ENCODE results near the gene SYS1.

SYS1 gene

GRCh38 chr20:45362804-45363610, at the start of gene SYS1:
Gene SYS1, plus strand, starts transcription at chr20:45363156. Its CDS starts 376 bp downstream, at chr20:45363532.
- peak; percentile 98 for DNase-seq

DNA sequence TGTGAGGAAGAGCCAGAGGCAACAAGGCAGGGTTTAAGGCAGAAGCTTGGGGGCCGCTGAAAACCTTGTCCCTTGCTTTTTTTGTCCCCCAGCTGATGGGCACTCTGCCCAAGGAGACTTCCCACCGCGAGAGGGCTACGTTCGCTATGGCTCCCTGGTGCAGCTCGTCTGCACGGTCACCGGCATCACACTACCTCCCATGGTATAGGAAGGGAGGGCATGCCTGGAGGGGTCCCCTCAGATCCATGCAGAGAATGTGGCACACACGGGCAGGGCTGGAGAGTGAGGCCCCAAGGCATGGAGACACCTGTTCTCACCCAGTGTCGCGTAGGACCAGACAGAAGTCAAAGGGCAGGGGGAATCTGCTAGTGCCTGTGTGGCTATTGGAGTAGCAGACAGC, 49.0 kb upstream of the SYS1 start:
- no peak for DNase-seq

GRCh38 chr20:45315672-45316071, 47.3 kb upstream of the SYS1 start:
- no peak for DNase-seq

DNA sequence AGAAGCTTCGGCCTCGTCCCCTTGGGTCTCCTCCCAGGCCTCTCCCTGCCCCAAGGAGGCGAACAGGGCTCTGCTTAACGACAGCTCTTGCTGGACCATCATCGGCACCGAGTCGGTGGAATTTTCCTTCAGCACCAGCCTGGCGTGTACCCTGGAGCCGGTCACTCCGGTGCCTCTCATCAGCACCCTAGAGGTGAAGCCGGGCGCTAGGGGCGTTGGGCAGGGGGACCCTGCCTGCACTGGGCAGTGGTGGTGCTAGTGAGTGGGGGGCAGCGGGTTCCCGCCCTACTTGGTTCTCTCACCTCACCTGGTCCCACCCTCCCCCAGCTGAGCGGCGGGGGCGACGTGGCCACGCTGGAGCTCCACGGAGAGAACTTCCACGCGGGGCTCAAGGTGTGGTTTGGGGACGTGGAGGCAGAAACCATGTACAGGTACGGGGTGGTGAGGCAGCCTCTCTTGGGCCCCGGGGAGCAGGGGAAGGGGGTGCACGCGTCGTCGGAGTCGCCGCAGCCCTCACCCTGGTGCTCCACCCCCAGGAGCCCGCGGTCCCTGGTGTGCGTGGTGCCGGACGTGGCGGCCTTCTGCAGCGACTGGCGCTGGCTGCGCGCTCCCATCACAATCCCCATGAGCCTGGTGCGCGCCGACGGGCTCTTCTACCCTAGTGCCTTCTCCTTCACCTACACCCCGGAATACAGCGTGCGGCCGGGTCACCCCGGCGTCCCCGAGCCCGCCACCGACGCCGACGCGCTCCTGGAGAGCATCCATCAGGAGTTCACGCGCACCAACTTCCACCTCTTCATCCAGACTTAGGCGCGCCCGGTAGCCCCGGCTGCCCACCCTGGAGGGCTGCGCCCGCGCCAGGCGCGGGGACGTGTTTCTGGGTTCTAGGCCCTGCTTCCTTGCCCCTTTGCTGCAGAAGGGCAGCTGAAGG, 46.5 kb upstream of the SYS1 start:
- DNase-seq: no peak

GRCh38 chr20:45317826-45318225, 45.1 kb upstream of the SYS1 start:
- no peak for DNase-seq

DNA sequence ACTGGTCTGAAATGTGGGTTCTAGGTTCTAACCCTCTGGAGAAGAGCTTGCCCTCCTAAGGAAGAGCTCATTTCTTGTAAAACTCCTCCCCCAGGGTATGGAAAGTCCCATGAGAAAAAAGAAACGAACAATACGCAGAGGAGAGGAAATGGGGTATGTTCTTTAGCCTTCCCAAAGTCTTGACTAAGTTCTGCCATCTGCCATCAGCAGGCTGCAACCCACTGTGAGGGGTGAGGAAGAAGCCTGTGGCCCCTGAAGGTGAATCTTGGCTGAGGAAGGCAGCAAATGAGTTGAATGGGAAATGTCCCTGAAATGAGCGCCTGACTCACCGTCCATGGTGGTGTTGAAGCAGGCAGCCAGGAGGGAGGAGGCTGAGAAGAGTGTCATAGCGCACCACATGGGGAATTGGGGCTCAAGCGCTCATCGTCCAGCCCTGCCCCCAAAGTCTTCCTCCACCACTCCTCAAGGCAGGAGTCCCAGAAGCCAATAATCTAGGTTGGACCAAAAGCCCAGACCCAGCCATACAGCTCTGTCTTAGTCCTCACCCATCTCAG, 44.5 kb upstream of the SYS1 start:
- no peak for DNase-seq

- DNase-seq: no peak
Measured at GRCh38 chr20:45318948-45319347, 44.0 kb upstream of the SYS1 start.

- DNase-seq: peak; percentile 62
Measured at GRCh38 chr20:45320948-45321595, 41.9 kb upstream of the SYS1 start.

GRCh38 chr20:45322952-45323383, 40.0 kb upstream of the SYS1 start:
- DNase-seq: peak; percentile 88

- DNase-seq: no peak
Measured at GRCh38 chr20:45323731-45324130, 39.2 kb upstream of the SYS1 start.

- no peak for DNase-seq
Measured at GRCh38 chr20:45325371-45325770, 37.6 kb upstream of the SYS1 start.

DNA sequence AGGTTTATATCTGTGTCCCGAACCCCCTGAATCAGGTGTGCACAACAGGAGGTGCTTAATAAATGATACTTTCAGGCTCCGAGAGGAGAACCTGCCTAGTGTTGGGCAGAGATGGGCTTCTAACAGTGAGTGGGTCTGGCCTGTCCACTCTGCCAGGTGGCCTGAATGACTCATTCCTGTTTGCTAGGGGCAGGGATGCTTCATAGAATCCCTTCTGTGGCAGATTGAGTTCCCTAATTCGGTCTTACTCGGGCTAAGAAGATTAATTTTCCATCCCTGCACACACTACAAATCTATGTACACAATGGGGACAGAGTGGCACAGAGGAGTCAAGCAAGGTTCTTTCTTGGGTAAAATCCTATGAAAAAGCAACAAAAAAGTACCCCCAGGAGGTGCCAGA, 34.5 kb upstream of the SYS1 start:
- DNase-seq: no peak

DNA sequence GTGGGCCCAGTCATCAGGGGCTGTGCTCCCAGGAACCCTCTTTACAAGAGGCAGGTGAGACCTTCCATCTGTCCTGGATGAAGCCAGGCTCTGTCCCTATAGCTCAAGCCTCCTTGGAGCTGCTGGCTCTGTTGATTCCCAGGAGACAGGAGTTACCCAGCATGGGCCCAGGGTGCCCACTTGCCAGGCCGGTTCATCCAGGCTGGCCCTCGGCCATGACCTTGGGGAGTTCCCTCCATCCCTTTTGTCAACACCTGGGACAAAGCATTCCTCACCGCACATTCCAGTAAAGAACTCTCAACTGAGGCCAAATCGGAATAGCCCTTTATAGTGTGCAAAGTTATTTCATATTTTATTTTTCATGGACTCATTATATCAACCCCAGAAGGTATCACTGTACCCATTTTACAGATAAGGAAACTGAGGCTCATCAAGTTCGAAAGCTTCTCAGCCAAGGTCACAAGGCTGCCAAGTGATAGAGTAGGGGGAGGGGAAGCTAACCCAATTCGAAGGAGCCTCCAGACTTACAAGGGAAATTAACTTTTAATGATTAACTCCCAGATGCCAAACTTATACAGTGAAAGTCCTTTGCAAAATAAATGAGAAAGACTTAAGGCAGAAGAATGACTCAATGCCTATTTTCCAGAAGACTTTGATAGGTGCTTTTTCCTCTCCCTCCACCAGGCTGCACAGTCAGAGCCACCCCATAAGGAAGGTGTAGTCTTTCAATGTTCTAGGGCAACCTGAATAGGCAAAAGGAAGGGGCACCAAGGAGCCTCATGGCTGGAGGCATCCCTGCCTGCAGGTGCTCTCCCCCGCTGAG, 33.2 kb upstream of the SYS1 start:
- DNase-seq: no peak

DNA sequence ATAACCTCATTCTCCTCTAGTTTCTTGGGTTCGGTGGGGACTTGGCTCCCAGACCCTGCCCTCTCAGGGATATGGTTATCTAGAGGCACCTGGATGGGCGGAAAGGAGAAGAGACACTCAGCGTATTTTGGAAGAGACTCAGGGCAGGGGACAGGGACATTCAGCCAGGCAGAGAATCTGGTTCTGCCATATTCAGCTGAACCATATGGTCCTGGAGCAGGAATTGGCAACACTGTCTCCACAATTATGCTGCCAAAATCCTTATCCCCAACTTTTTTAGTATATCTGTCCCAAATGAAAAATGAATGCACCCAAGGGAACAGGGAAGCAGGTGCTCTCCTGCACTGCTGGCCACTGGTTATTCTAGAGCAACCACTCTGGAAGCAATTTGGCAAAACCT, 32.5 kb upstream of the SYS1 start:
- no peak for DNase-seq

- no peak for DNase-seq
Measured at GRCh38 chr20:45336530-45337366, 26.2 kb upstream of the SYS1 start.

- DNase-seq: no peak
Measured at GRCh38 chr20:45337367-45338120, 25.4 kb upstream of the SYS1 start.

DNA sequence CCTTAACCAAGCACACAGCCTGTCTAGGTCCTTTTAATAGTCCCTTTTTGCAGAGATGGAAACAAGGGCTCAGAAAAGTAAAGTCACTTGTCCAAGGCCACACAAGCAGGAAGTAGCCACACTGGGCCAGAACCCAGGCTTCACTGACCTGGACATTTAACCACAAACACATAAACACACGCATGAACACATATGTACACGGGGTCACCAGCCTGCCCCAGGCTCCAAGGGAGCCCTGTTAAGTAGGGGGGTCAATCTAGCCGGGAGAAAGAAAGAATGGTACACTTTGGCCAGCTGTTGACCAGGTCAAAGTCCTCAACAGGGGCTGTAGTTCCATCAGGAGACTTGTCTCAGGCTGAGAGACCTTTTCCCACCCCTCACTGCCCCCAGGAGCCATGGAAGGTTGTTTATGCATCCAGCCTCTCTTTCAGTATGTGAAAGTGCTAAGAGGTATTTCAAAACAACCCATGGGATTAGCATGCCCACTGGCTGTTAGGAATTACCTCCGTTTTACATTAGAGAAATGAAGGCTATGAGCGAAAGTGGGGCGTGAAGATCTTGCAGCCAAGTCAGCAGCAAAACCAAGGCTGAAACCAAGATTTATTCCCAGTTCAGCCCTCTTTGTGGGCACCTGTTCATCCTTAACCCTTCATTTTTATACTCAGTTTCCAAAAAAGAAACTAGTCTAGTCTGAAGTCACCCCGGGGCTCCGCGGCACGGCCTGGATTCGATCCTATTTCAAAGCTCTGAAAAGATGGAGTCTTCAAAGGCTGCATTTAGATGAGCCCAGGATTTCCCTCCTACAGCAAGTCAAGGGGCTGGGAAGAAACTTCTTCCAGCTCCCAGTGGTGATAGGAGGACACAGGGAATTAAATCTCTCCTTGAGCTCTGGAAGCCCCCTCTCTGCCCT, 24.6 kb upstream of the SYS1 start:
- DNase-seq: no peak

DNA sequence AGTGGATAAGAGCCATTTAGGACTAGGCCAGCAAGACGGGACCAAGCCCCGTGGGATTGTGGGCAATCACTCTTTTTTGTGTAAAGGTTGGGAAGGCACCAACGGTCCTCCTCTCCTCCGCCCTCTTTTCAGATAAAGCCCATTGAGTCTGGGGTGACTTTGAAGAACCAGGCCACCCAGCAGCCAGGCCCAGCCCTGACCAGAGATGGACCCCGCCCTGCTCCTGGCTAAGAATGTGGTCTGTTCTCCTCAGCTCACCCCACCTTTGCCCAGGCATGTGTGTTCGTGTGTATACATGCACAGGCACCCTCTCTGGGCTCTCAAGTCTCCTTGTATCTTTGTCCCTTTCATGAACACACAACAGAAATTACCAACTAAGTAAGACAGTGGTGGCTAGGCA, 23.9 kb upstream of the SYS1 start:
- DNase-seq: no peak

DNA sequence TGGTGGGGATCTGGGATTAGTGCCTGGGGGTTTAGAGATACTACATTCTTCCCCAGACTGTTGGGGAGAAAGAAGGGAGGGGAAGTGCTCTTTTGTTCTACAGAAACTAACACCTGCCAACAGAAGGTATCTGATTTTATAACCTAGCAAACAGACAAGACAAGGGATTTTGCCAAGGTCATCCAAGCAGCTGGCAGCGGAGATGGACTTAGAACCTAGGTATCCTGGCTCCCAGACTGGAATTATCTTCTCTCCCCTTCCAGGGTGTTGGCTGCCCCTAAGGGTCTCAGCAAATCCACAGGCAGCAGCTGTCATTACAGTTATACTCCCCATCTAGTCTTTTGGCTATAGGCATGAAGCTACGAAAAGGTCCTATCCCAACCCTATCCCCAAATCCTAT, 23.2 kb upstream of the SYS1 start:
- no peak for DNase-seq
